SKM-1 (cell line): ENCODE data around the gene PAM16.
"Not testable (repeated sequence)": the region's sequence is repeated elsewhere in the genome, so short reads cannot be mapped to it uniquely, and the experiment has no call there.

ENCODE experiments used
- DNase-seq: peaks from one replicate; lab custom pipeline; 2025; ENCODE audit not compliant: unreplicated experiment; lab: John Stamatoyannopoulos, UW

The PAM16 gene

DNA sequence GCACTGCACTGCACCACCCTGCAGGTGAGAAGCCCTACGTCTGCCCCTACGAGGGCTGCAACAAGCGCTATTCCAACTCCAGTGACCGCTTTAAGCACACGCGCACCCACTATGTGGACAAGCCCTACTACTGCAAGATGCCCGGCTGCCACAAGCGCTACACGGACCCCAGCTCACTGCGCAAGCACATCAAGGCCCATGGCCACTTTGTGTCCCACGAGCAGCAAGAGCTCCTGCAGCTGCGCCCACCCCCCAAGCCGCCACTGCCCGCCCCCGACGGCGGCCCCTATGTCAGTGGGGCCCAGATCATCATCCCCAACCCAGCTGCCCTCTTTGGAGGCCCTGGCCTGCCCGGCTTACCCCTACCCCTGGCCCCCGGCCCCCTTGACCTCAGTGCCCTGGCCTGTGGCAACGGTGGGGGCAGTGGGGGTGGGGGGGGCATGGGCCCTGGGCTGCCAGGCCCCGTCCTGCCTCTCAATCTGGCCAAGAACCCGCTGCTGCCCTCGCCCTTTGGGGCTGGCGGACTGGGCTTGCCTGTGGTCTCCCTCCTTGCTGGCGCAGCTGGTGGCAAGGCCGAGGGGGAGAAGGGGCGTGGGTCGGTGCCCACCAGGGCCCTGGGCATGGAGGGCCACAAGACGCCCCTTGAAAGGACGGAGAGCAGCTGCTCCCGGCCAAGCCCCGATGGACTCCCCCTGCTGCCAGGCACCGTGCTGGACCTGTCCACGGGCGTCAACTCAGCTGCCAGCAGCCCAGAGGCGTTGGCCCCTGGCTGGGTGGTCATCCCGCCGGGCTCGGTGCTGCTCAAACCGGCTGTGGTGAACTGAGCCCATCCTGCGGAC lies 14.2 kb downstream of the PAM16 start:
- no peak for DNase-seq

- no peak for DNase-seq
Measured at GRCh38 chr16:4334724-4335495, 16.2 kb downstream of the PAM16 start.

DNA sequence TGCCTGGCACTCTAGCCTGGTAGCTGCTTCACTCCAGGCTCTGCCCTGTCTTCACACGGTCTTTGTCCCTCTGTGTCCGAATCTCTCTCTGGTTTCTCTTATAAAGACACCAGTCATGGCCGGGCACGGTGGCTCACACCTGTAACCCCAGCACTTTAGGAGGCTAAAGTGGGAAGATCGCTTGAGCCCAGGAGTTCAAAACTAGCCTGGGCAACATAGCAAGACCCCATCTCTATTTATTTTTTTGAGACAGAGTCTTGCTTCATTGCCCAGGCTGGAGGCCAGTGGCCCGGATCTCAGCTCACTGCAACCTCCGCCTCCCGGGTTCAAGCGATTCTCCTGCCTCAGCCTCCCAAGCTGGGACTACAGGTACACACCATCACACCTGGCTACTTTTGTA lies 17.4 kb downstream of the PAM16 start:
- DNase-seq: not testable (repeated sequence)

GRCh38 chr16:4333308-4333638 lies 17.8 kb downstream of the PAM16 start:
- DNase-seq: no peak

DNA sequence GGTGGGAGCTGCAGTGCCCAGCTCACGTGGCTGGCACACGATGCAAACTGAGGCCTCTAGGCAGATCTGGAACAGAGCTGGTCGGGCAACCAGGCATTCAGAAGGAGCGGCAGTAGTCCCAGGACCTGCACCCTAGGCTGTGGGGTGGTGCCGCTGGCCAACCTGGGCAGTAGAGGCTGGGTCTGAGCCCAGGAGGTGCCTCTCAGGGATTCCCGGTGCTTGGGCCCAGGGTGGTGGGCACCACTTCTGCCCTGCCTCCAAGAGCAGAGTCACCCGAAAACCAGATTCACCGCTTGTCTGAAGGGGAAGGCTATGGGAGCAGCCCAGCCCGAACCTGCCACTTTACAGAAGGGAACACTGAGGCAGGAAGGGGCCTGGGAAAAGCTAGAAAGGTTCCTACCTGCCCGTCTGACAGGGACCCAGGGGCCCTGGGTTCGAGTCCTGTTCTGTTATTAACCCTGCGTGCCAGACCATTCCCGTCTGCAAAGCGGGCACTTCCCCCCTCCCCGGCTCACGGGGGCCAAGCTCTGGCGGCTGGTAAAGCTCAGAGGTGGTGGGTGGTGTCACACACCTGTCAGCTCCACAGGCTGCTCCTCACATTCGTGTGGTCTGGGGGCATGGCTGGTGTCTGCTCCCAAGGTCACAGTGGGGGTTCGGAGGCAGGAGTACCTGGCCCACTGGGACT lies 18.4 kb downstream of the PAM16 start:
- no peak for DNase-seq

- DNase-seq: no peak
Measured at GRCh38 chr16:4332083-4332482, 19.0 kb downstream of the PAM16 start.

GRCh38 chr16:4330277-4330874 lies 20.7 kb downstream of the PAM16 start:
- DNase-seq: peak; percentile 36

DNA sequence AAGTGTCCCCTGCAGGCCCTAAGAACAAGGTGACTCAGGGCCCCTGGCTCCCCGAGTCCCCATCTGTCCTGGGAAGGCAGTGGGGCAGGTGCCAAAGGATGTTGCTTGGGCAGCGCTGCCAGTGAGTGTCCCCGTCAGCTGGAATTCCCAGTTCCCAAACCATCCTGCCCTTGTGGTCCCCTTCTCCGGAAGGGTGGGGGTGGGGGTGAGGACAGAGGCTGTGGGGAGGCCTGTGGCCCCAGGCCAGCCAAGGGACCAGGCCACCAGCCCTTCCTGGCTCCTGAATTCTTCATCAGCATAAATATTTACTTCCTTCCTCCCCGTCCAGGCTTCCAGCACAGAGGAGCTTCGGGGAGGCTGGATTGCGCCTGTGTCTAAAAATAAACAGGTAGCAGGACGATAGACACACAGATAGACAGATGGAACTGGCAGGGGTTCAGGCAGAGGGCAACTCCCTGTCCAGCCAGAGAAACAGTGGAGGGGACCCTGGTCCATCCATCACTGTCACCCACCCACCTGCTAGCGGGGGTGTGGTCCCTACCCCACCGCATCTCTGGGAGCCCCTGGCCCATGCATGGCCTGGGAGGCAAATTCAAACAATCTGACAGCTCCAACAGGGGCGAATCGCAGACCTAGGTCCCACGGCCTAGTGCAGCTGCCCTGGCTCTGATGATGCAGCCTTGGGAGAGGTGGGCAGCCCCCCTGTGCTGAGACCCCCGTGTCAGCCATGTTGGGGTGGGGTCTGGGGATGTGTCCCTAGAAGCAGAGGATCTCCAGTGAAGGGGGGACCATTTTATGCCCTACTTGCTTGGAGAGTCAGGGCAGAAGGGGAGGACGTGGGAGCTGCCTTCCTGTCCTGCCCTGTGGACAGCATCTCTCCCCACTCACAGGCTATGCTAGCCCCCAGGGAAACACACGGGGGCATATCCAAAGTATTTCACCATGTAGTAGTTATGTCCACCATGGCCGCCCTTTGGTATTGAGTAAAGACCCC lies 22.0 kb downstream of the PAM16 start:
- no peak for DNase-seq

GRCh38 chr16:4328046-4328781 lies 22.9 kb downstream of the PAM16 start:
- DNase-seq: peak; percentile 47

GRCh38 chr16:4327386-4328045 lies 23.6 kb downstream of the PAM16 start:
- no peak for DNase-seq

DNA sequence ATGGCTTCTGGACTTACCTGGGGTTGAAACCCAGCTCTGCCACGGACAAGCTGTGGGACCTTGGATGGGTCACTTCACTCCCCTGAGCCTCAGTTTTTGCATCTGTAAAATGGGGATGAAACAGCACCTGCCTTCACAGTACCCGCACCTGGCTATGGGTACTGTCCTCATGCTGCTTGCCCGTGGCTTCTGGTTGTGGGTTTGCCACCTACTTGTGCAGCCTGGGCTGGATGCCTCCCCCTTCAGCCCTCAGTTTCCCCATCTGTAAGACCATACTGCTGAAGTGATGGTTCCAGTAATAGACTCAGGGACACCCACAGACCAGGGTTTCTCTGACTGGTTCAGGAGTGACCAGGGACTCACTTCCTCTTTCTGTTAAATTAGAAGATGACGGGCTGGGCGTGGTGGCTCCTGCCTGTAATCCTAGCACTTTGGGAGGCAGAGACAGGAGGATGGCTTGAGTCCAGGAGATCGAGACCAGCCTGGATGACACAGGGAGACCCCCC lies 25.8 kb downstream of the PAM16 start:
- DNase-seq: peak; percentile 34

DNA sequence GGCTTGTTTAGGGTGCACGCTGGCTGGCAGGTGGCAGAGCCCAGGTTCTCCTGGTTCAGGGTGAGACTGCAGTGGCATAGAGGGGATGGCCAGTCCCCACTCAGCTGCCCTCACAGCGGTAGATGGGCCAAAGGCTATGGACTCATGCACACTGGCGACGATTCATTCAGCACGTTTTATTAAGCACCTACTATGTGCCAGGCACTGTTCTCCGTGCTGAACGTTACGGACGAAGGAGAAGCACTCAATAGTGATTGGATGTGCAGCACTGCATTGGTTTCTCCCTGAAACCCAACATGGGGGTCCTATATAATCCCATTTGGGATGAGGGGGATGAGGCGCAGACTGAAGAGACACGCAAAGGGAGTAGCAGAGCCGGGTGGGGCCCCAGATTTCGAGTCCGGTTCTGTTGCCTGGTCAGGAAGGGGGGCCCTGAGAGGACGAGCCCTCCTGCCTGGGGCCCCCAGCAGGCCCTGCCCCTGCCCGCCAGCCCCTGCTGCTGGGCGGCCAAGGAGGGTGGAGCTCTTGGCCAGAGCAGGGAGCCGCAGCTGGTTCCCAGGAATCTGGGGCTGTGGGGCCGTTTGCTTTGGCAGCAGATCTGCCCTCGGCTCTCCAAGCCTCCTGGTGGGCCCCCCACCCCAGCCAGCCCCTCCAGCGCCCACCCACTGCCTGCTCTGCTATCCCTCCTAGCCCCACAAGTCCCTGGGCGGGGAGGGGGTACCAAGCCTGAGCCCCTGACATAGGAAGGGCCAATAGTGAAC lies 26.4 kb downstream of the PAM16 start:
- no peak for DNase-seq

GRCh38 chr16:4323845-4324488 lies 27.2 kb downstream of the PAM16 start:
- DNase-seq: no peak

GRCh38 chr16:4323071-4323844 lies 27.9 kb downstream of the PAM16 start:
- DNase-seq: no peak

- DNase-seq: no peak
Measured at GRCh38 chr16:4322121-4323052, 28.7 kb downstream of the PAM16 start.
